GM12892 (cell line): ENCODE measurements around the gene SOAT1.

Experiments
- POLR2A ChIP-seq: IDR thresholded peaks from 2 replicates; pipeline ENCODE4 v1.6.1; 2011; ENCODE audit warnings: low read depth, low read length, control low read depth
- TAF1 ChIP-seq: IDR thresholded peaks from 2 replicates; pipeline ENCODE4 v1.6.1; 2011; ENCODE audit warnings: low read depth, mild to moderate bottlenecking, control low read depth, low read length, borderline replicate concordance

DNA sequence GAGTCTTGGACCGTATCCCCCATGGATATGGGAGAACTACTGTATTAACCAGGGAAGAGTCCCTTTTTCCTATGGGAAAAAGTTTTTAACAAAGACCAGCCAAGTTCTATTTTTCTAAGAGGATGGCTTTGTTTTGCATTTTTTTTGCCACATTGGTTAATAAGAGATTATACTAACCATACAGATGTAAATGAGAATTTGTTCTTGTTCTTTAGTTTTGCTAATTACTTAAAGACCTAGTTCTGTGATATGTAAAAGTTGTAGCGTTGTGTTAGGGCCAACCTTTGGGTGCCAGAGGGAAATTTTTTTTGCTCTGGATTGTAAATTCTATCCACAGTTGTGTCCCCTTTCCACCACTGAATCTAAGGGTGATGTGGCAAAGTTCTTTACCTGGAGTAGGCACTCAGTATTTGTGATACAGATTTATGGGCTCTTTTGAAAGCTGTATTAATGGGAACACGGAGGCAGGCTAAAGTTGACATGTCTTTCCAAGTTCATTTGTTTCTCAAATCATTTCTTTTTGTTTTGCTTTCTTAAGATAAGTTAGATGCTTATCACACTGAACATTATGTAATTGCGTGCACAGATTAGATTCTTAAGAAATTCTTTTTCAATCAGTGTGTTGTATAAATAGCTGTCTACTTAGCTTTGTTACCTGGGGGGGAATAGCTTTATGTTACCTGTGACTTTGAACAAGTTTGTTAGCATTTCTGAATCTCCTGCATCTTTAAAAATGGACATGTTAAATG, 2.9 kb downstream of the SOAT1 start:
- TF ChIP-seq POLR2A (no peak), TAF1 (no peak)
